GM18867 (cell line): ENCODE results near the gene RARS1.
"Not testable (repeated sequence)": the region's sequence is repeated elsewhere in the genome, so short reads cannot be mapped to it uniquely, and the experiment has no call there.

Source experiments
- ATAC-seq: cut with Tn5 transposase; IDR thresholded peaks from one replicate; pipeline ENCODE4 v1.9.1; 2021; ENCODE audit warnings: mild to moderate bottlenecking, moderate library complexity; ENCODE audit not compliant: unreplicated experiment

The RARS1 gene

DNA sequence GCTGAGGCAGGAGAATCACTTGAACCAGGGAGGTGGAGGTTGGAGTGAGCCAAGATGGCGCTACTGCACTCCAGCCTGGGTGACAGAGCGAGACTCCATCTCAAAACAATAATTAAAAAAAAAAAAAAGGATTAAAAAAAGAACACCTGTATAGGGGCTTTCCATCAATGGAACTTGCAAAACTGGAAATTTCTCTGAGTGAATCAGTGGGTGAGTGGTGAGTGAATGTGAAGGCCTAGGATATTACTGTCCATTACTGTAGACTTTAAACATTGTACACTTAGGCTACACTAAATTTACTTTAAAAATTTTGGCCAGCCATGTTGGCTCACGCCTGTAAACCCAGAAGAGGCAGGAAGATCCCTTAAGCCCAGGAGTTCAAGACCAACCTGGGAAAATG lies 5.7 kb upstream of the RARS1 start:
- no peak for ATAC-seq

DNA sequence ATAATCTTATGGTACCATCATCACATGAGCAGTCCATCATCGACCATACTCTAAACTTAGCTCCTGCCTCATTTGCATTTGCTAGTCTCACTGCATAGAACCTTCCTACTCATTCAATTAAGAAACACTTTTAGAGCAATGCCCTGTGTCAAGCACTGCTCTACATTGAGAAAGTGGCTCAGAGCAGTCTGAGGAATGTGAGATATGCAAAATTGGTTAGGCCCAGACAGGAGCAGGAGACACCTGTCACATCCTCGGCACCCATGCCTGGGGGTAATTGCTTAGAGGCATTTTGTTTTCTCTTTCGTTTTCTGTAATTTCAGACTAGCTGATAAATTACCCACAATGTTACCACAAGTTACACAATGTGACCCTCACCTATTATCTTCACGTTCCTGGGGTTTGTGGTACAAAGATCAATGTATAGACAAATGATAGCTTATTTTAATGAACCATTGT lies 4.9 kb upstream of the RARS1 start:
- peak; percentile 97 for ATAC-seq

DNA sequence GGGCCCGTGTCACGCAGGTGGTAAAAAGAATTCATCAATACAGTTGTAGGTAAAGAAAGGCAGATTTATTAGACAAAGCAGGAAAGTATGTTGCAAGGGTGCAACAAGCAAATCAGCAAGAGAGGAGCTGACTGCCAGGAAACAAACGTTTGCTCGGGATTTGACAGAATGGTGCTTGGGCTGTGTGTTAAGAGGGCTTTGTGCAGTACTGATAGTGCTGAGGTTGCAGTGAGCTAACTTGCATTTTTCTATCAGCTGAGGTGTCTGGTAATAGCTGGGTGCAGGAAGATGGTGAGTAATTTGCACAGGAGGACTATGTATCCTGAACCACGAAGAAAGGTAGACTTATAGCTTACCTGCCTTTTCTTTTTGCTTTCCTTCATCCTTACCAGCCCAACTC lies 3.9 kb upstream of the RARS1 start:
- ATAC-seq = no peak

DNA sequence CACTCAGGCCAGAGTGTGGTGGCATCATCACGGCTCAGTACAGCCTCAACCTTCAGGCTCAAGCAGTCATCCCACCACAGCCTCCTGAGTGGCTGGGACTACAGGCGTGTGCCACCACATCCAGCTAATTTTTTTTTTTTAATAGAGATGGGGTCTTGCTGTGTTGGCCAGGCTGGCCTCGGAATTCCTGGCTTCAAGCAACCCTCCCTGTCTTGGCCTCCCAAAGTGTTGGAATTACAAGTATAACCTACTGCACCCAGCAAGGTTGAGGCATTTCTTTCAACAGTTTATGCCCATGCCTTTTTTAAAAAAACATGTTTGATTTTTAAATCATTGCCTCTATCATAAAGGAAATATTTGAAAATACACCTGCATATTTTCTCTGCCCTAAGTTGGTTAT lies 2.8 kb downstream of the RARS1 start:
- no peak for ATAC-seq

DNA sequence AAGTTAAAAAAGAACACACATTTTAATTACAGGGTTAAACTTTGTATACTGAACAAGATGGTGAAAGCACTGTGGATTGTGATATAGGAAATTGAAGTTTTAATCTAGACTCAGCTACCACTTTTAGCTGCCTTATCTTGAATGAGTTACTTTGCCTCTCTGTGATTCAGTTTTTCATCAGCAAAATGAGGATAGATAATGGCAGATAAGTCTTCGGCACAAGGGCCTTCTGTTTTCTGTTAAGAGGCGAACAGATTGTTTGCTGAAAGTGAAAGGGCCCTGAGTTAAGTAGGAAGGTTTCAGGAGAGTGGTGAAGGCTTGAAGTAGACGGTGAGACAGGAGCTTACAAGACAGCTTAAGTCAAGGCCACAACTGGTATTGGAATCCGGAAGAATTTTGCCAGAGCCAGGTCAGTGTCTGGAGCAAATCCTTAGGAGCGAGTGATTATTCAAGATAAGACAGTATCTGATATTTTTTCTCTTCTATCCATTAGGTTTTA lies 7.8 kb downstream of the RARS1 start:
- ATAC-seq = no peak

DNA sequence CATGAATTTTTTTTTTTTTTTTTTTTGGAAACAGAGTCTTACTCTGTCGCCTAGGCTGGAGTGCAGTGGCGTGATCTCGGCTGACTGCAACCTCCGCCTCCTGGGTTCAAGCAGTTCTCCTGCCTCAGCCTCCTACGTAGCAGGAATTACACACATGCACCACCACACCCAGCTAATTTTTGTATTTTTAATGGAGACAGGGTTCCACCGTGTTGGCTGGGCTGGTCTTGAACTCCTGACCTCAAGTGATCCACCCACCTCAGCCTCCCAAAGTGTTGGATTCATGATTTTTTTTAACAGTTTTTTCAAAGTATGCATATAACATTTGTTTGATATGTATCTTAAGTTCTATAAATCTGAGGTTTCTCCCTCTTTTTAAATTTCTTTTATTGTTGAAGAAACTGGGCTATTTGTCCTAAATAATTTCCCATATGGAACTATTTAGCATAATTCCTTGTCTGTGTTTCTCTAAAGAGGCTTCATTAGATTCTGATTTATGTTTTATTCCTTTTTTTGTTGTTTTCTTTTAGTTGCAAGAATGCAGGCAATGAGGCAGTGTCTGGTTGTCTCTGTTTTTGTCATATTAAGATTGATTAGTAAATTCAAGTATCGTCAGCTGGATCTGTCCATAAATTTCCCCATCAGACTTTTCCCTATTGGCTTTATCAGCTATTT lies 16.4 kb downstream of the RARS1 start:
- no peak for ATAC-seq

DNA sequence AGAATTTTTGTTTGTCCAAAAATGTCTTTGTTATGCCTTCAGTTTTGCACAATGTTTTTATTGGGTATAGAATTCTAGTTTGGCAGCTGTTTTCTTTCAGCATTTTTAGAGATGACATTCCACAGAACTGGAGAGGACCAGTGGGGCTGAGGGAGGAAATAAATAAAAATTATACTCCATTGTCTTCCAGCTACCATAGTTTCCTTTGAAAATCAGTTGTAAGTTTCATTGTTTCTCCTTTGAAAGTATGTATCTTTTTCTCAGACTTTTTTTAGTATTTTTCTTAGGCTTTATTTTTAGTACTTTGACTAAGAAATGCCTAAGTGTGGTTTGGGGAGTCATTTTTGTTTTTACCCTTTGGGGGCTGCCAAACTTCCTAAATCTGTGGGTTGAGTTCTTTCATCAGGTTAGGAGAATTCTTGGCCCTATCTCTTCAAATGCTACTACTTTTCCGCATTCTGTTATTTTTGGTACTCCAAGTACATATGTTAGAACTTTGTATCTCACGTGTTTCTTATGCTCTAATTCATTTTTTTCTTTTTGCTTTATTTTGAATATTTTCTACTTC lies 27.7 kb downstream of the RARS1 start:
- ATAC-seq = no peak

DNA sequence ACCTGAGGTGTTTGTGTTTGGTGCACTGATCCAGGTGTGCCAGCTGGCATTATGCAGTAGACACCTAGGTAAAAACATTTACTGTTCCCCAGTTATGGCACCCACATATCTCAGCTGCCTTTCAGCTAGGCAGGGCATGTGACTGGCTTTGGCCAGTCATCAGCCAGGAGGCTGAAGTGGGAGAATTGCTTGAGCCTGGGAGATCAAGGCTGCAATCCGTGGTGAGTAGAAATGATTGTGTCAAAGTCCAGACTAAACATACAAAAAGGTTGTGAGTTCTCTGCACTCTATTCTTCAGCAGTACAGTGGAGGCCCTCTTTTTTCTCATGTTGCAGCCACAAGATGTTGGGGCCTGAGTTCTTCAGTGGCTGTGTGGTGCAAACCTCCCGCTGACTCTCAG lies 39.6 kb downstream of the RARS1 start:
- ATAC-seq = no peak

DNA sequence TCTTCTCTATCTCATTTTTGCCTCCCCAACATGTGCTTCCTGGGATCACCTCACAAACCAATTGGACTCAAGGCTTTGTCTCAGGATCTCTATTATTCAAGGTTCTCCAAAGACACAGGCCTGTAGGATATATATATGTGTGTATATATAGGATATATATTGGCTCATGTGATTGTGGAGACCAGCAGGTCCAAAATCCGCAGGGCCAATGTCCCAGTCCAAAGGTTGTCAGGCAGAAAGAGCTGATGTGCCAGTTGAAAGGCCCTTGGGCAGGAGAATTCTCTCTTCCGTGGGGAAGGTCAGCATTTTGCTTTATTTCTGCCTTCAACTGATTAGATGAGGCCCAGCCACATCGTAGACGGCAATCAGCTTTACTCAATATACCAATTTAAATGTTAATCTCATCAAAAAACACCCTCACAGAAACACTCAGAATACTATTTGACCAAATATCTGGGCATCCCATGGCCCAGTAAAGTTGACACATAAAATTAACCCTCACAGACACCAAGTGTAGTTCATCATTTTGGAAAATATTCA lies 41.6 kb downstream of the RARS1 start:
- ATAC-seq = no peak

DNA sequence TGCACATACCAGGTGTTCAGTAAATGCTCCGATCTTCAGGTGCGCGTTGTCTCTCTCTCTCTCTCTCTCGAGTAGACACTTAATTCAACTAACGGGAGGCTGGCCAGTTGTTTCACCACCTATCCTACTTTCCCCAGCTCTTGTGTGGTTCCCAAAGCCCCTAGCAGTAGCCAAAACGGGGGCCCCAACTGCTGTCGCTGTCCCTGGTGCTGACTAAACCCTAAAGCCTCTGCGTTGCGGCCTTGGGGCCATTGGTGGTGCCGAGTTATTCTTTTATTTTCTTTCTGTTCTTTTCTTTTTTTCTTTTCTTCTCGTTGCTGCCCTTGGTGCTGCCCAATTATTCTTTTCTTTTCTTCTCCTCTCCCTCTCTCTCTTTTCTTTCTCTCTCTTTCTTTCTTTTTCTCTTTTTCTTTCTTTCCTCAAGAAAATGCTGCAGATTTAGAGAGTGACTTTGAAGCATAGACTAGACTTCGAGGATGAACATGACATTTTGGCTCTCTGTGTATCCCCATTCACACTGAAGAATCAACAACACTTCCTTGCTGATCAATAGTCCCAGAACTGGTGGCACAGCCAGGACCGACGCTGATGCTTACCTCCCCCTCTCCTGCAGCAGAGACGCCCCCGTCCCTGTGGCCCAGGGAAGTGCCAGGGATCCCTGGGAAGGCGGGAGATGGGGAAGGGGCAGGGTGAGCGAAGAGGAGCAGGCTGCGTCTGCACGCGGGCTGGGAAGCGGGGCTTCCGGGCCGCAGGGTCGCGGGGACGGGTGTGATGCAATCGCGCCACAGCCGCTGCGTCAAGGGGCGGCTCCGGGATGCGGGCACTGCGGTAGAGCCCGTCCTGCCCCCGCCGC lies 42.5 kb downstream of the RARS1 start, which contains the start of gene FBLL1:
Gene FBLL1 (plus strand): TSS at position 785 of the 853 bp plus-strand sequence. CDS start 200 bp downstream, outside the sequence.
- no peak for ATAC-seq

DNA sequence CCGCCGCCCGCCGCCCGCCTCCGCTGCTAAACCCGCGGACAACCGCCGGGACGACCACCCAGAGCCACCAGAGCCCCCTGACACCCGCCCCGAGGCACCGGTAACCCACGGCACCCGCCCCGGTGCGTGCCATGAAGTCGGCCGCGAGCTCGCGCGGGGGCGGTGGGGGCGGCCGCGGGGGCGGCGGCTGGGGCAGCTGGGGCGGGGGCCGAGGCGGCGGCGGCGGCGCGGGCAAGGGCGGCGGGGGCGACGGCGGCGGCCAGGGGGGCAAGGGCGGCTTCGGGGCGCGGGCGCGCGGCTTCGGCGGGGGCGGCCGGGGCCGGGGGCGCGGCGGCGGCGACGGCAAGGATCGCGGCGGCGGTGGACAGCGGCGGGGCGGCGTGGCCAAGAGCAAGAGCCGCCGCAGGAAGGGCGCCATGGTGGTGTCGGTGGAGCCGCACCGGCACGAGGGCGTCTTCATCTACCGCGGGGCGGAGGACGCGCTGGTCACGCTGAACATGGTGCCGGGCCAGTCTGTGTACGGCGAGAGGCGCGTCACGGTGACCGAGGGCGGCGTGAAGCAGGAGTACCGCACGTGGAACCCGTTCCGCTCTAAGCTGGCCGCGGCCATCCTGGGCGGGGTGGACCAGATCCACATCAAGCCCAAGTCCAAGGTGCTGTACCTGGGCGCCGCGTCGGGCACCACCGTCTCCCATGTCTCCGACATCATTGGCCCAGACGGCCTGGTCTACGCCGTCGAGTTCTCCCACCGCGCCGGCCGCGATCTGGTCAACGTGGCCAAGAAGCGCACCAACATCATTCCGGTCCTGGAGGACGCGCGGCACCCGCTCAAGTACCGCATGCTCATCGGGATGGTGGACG lies 43.3 kb downstream of the RARS1 start:
- no peak for ATAC-seq

DNA sequence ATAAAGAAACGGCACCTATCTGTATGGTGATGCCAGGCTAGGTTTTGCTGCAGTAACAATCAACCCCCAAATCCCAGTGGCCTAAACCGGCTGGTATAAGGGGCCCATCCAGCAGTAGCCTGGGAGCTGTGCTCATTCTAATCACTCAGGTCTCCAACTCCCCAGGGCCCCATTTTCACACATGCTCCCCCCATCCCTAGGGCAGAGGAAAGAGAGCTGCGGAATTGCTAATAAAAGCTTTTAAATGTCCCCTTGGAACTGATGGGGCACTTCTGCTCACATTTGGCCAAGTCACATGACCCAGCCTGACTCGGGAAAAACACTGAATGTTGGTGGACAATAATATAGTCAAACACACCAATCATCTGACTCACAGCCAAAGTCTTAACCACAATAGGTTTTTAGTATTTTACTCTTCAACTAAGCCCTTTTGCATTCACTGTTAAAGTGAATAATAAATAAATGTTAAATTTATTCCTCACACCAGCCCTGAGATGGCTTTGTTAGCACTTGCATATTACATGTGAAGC lies 44.4 kb downstream of the RARS1 start:
- ATAC-seq = no peak

DNA sequence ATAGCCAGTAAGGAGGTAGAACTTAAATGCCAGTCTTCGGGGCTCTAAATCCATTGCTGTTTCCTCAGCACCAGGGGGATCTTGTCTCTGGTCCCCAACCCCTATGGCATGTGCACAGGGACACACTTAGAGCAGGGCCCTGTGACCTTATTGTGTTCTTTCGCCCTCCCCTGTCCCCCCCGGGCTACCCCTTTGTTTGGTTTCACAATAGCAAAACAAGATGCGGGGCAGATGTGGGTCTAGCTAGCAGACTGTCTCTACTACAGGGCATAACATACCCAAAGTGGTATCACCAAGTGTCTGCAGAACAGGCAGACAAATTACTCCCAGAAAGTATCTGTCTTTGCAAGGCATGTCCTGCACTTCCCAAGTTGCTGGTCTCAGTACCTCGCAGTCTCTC lies 44.9 kb downstream of the RARS1 start:
- ATAC-seq = no peak

DNA sequence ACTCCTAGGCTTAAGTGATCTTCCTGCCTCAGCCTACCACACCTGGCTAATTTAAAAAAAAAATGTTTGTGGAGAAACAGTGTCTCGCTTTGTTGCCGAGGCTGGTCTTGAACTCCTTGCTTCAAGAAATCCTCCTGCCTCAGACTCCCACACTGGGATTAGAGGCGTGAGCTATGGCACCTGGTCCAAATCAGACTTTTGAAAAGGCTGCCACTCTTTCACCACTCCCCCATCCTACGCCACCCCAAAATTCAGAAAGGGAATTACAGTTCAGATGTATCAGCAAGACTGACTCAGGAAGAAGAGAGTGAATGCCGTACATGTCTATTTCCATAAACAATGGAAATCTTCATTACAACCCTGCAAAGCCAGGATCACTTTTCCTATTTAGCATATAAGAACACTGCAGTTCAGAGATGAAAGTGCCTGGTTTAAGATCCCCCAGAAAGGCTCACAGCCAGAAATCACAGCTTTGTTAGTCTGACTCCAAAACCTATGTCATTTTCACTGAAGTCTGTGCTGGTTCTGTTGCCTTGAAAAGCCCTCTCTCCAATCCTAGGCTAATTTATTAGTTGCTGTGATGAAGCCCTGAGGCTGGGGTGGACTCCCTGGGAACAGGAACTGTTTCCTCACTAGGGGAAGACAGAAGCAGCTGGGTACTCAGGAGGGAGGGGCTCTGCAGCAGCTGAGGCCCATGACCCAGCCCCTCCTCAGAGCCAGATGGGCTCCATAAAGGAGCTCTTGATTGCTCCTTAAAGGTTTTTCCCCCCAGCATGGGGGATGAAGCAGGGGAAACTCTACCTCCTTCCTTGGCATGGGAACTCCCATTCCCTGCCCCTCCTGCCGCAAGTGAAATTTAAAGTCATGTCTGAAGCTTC lies 46.0 kb downstream of the RARS1 start:
- ATAC-seq = no peak

DNA sequence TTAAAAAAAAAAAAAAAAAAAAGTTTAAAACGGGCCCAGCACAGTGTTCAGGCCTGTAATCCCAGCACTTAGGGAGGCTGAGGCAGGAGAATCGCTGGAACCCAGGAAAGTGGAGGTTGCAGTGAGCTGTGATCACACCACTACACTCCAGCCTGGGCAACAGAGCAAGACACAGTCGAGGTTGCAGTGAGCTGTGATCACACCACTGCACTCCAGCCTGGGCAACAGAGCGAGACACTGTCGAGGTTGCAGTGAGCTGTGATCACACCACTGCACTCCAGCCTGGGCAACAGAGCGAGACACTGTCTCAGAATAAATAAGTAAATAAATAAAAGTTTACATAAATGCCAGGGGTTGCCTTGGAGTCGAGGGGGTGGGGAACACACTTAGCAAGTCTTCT lies 48.1 kb downstream of the RARS1 start:
- ATAC-seq = not testable (repeated sequence)

DNA sequence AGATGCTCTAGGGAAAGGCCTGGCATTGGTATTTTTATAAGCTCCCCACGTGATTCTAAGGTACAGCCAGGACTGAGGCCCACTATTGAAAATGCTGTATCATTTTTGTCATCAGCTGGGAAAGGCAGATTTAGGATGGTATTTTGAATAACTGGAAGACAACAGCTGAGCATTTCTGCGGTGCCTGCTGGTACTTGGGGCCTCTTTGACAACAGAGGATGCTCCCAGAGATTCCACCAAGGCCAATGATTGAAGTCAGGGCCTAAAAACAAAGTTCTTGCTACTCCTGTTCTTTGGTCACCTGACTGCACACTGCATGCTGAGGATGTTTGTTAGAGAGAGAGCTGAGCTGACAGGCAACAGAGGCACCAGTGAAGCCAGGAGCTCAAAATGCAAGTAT lies 50.9 kb downstream of the RARS1 start:
- no peak for ATAC-seq

DNA sequence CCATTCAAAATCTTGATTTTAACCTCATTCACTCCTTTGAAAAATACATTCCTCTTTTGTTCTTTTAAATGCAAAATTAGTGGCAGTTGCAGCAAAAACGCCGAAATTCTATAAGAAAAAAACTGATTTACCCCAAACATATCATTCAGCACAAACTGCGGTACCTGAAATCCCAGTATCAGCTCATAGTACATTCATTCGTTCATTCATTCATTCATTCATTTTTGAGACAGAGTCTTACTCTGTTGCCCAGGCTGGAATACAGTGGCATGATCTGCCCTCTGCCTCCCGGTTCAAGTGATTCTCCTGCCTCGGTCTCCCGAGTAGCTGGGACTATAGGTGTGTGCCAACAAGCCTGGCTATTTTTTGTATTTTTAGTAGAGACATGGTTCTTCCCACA lies 63.3 kb downstream of the RARS1 start:
- no peak for ATAC-seq

DNA sequence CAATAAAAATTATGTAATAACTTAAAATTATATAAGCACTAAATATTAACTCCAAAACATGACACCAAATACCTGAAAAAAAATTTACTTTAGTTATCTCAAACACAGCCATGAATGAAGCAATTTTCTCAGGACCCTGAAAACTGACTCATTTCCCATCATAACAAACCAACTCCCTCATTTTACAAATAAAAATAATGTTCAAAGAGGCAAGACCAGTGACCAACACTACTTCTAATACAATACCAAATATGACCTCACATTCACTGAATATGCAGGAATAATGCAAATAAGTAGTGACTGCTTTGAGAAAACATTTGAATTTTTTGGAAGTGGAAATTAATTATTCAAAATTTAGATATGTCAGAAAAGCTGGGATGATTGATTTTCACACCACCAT lies 64.4 kb downstream of the RARS1 start:
- no peak for ATAC-seq

DNA sequence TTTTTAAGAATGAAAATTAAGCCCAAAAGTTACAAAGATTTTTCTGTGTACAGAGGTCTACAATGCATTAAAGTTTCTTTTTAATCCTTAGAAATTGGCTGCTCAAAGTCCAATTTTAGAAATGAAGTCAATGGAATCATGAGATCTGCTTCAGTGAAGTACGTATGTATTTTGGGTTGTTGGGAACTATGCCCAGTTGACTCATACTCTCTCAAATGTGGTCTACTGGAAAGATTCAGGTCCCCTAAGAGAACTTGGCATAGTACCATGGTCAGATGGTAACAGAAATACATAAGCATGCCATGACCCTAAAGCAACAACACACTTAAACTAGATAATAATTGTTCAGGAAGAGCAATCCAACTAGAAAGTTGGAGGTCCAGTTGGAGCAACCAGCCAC lies 65.9 kb downstream of the RARS1 start:
- ATAC-seq = no peak
